Activated T-helper 2 cell treated with anti-CD3 and anti-CD28 coated beads, Interferon-gamma antibody, Interleukin-2, Interleukin-4, amounts not matched to agents 10 μg/mL and 5 μg/mL and 100 μg/mL, durations not matched to agents 14 hours and 24 hours and 36 hours (primary cell): ENCODE measurements around the gene OR2L3. TPM values are rescaled to one million over a fixed set of nuclear protein-coding genes. Genes with fewer than 3 reads are reported as not detected.

Experiments used
- DNase-seq: peaks from one replicate; pipeline ENCODE4 v3.0.0; 2021; ENCODE audit warnings: low spot score
- H3K27ac Mint-ChIP-seq: one replicate; pipeline ENCODE4 v1.8.0; 2021; ENCODE audit warnings: mixed read lengths
- H3K27me3 Mint-ChIP-seq: one replicate; pipeline ENCODE4 v1.8.0; 2021; ENCODE audit warnings: low read depth, mixed read lengths
- H3K36me3 Mint-ChIP-seq: one replicate; pipeline ENCODE4 v1.8.0; 2021; ENCODE audit warnings: low read depth, mixed read lengths
- H3K4me1 Mint-ChIP-seq: one replicate; pipeline ENCODE4 v1.8.0; 2021; ENCODE audit warnings: low read depth, mixed read lengths
- H3K4me3 Mint-ChIP-seq: one replicate; pipeline ENCODE4 v1.8.0; 2021; ENCODE audit warnings: low read depth, mild to moderate bottlenecking, moderate library complexity, mixed read lengths
- H3K9me3 Mint-ChIP-seq: one replicate; pipeline ENCODE4 v1.8.0; 2021; ENCODE audit warnings: mixed read lengths
- intact Hi-C: fragments of 100-400 bp; cut with micrococcal nuclease; formaldehyde crosslinking; loops from one replicate; pipeline ENCODE4 v1.15.1; 2023
- total RNA-seq: library from RNA; stranded (reverse); gene quantifications from 2 replicates; pipeline ENCODE4 v1.2.3, GENCODE V29; 2022

The OR2L3 gene, protein sequence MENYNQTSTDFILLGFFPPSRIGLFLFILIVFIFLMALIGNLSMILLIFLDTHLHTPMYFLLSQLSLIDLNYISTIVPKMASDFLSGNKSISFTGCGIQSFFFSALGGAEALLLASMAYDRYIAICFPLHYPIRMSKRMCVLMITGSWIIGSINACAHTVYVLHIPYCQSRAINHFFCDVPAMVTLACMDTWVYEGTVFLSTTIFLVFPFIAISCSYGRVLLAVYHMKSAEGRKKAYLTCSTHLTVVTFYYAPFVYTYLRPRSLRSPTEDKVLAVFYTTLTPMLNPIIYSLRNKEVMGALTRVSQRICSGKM
- not detected in 2 replicates for total RNA-seq

GRCh38 chr1:248046536-248046935, at the start of gene OR2L3:
Gene OR2L3 (plus strand): TSS chr1:248046836. CDS start chr1:248060682, 13,846 bp downstream.
- no peak within 1 kb of the TSS for H3K4me3 Mint-ChIP-seq
- H3K9me3 Mint-ChIP-seq, result peaks cover 24% of the 10 kb centered on the region
- no peaks in the 10 kb centered on the region for H3K4me1 Mint-ChIP-seq
- intact Hi-C loops, result no loop called here
- no peak within 1 kb of the TSS for H3K27ac Mint-ChIP-seq
- no peak for DNase-seq
- H3K36me3 Mint-ChIP-seq, result no peaks in the 10 kb centered on the region
- no peaks in the 10 kb centered on the region for H3K27me3 Mint-ChIP-seq

GRCh38 chr1:247998811-247999210, 47.8 kb upstream of the OR2L3 start:
- H3K27ac Mint-ChIP-seq, result no peak overlapping the region
- no peaks in the 10 kb centered on the region for H3K36me3 Mint-ChIP-seq
- intact Hi-C loops, result no loop called here
- H3K4me3 Mint-ChIP-seq, result no peak overlapping the region
- no peaks in the 10 kb centered on the region for H3K27me3 Mint-ChIP-seq
- H3K9me3 Mint-ChIP-seq, result no peaks in the 10 kb centered on the region
- DNase-seq, result no peak
- no peaks in the 10 kb centered on the region for H3K4me1 Mint-ChIP-seq

DNA sequence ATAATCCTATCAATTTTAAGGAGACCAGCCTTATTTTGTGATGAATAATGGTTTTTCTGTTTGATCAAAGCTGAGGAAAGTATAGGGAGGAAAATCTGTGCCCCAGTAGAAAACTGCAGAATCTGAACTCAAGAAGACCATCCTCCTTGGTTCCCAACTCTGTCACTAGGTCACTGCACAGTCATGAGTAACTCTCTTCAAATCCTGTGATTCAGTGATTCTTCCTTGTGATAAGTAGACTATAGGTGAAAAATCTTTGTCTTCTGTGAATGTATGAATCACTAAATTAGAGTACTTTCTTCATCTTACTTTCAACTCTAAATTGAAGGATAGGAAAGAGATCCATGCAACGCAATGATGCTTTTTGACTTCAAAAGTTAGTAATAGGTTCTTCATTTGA, 46.5 kb upstream of the OR2L3 start:
- H3K9me3 Mint-ChIP-seq, result no peaks in the 10 kb centered on the region
- no peaks in the 10 kb centered on the region for H3K27me3 Mint-ChIP-seq
- H3K27ac Mint-ChIP-seq, result no peak overlapping the region
- no peaks in the 10 kb centered on the region for H3K36me3 Mint-ChIP-seq
- intact Hi-C loops, result no loop called here
- DNase-seq, result no peak
- H3K4me3 Mint-ChIP-seq, result no peak overlapping the region
- no peaks in the 10 kb centered on the region for H3K4me1 Mint-ChIP-seq

- Mint-ChIP-seq H3K27me3 (no peaks in the 10 kb centered on the region), H3K27ac (no peak overlapping the region), H3K9me3 (peaks cover 32% of the 10 kb centered on the region), H3K4me1 (no peaks in the 10 kb centered on the region), H3K4me3 (no peak overlapping the region), H3K36me3 (no peaks in the 10 kb centered on the region)
- DNase-seq, result no peak
- intact Hi-C loops, result no loop called here
These were observed 38.9 kb upstream of the OR2L3 start for GRCh38 chr1:248007778-248008177.

DNA sequence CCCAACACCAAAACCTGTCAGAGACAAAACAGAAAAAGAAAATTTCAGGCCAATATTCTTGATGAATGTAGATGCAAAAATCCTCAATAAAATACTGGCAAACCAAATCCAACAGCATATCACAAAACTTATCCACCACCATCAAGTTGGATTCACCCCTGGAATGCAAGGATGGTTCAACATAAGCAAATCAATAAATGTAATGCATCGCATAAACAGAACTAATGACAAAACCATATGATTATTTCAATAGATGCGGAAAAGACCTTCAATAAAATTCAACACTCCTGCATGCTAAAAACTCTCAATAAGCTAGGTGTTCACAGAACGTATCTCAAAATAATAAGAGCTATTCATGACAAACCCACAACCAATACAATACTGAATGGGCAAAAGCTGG, 37.0 kb upstream of the OR2L3 start:
- Mint-ChIP-seq H3K27ac (no peak overlapping the region), H3K9me3 (peaks cover 32% of the 10 kb centered on the region), H3K36me3 (no peaks in the 10 kb centered on the region), H3K4me3 (no peak overlapping the region), H3K27me3 (no peaks in the 10 kb centered on the region), H3K4me1 (no peaks in the 10 kb centered on the region)
- intact Hi-C loops, result no loop called here
- no peak for DNase-seq

GRCh38 chr1:248013229-248013710, 33.4 kb upstream of the OR2L3 start, which contains the start of gene OR2L5:
Gene OR2L5 (plus strand): TSS chr1:248013660. CDS start chr1:248021948, 8,288 bp downstream.
- no peak within 1 kb of the TSS for H3K27ac Mint-ChIP-seq
- DNase-seq, result no peak
- H3K4me3 Mint-ChIP-seq, result no peak within 1 kb of the TSS
- H3K4me1 Mint-ChIP-seq, result no peaks in the 10 kb centered on the region
- intact Hi-C loops, result no loop called here
- no peaks in the 10 kb centered on the region for H3K36me3 Mint-ChIP-seq
- peaks cover 30% of the 10 kb centered on the region for H3K9me3 Mint-ChIP-seq
- H3K27me3 Mint-ChIP-seq, result no peaks in the 10 kb centered on the region

DNA sequence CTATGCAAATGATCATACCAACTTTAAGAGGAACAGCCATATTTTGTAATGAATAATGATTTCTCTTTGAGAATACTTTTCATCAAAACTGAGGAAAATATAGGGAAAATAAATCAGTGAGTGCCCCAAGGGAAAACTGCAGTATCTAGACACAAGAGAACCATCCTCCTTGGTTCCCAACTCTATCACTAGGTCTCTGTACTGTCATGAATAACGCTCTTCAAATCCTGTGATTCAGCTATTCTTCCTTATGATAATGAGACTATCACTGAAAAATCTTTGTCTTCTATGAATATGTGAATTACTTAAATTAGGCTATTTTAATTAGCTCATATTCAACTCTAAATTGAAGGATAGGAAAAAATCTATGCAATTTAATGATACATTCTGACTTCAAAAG, 30.8 kb upstream of the OR2L3 start:
- H3K36me3 Mint-ChIP-seq, result no peaks in the 10 kb centered on the region

DNA sequence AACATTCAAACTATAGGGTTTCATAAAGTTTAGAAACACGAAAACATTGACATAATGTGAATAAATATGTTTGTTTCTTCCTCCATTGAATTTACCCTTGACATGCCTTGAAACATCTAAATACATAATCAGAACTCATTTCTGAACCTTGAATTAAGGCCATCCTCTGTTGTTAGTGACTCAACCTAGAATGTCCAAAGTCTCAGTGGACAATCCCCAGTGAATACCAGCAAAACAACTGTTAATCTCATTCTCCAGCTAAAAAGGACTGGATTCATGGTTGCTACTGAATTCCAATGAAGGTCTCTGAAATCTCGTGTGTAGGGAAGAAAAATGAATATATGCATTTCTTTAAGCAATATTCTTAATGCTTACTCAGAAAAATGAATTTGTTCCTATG, 16.9 kb upstream of the OR2L3 start, which contains the start of gene OR2L2:
Gene OR2L2 (plus strand): TSS at position 301 of the 400 bp plus-strand sequence. CDS start 8,198 bp downstream, outside the sequence.
- Mint-ChIP-seq H3K36me3 (no peaks in the 10 kb centered on the region), H3K9me3 (peaks cover 20% of the 10 kb centered on the region), H3K27ac (no peak within 1 kb of the TSS), H3K27me3 (no peaks in the 10 kb centered on the region), H3K4me1 (no peaks in the 10 kb centered on the region), H3K4me3 (no peak within 1 kb of the TSS)
- intact Hi-C loops, result no loop called here
- DNase-seq, result no peak

More for the DNA sequence above, 30.8 kb upstream of the OR2L3 start:
- Mint-ChIP-seq H3K4me1 (no peaks in the 10 kb centered on the region), H3K9me3 (peaks cover 6% of the 10 kb centered on the region), H3K4me3 (no peak overlapping the region), H3K27me3 (no peaks in the 10 kb centered on the region), H3K27ac (no peak overlapping the region)
- intact Hi-C loops, result no loop called here
- no peak for DNase-seq

DNA sequence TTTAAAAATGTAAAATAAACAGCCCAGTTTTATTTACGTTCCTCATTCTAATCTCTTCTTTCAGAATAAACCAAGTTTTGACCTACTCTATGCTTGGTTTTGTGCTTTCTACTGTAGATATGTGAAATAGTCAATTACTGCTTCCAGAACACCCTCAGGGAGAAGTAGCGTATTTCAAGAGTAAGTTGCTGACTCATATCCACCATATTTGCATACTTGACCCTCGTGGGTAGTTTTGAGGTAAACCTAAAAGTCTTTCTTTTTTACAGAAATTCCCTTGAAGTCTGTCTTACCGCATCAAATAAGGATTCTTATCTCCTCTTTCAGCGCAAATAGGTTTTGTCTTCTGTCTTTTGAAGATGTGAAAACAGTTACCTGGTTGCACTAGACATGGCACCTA, 1.4 kb upstream of the OR2L3 start:
- Mint-ChIP-seq H3K36me3 (no peaks in the 10 kb centered on the region), H3K9me3 (peaks cover 32% of the 10 kb centered on the region), H3K4me1 (no peaks in the 10 kb centered on the region), H3K27ac (no peak overlapping the region), H3K4me3 (no peak overlapping the region), H3K27me3 (no peaks in the 10 kb centered on the region)
- DNase-seq, result no peak
- intact Hi-C loops, result no loop called here

GRCh38 chr1:248047008-248047407, 372 bp downstream of the OR2L3 start:
- Mint-ChIP-seq H3K4me3 (no peak overlapping the region), H3K4me1 (no peaks in the 10 kb centered on the region), H3K27me3 (no peaks in the 10 kb centered on the region), H3K27ac (no peak overlapping the region), H3K36me3 (no peaks in the 10 kb centered on the region), H3K9me3 (peaks cover 24% of the 10 kb centered on the region)
- DNase-seq, result no peak
- intact Hi-C loops, result no loop called here

GRCh38 chr1:248054671-248055070, 8.0 kb downstream of the OR2L3 start:
- H3K27ac Mint-ChIP-seq, result no peak overlapping the region
- H3K9me3 Mint-ChIP-seq, result peaks cover 29% of the 10 kb centered on the region
- H3K4me1 Mint-ChIP-seq, result no peaks in the 10 kb centered on the region
- H3K36me3 Mint-ChIP-seq, result no peaks in the 10 kb centered on the region
- H3K4me3 Mint-ChIP-seq, result no peak overlapping the region
- intact Hi-C loops, result no loop called here
- DNase-seq, result no peak
- no peaks in the 10 kb centered on the region for H3K27me3 Mint-ChIP-seq

DNA sequence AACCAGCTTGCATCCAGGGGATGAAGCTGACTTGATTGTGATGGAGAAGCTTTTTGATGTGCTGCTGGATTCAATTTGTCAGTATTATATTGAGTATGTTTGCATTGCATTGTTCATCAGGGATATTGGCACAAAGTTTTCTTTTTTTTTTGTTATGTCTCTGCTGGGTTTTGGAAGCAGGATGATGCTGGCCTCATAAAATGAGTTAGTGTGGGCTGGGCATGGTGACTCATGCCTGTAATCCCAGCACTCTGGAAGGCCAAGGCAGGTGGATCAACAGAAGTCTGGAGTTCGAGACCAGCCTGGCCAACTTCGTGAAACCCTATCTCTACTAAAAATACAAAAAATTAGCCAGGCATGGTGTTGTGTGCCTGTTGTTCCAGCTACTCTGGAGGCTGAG, 8.6 kb downstream of the OR2L3 start:
- no peak overlapping the region for H3K4me3 Mint-ChIP-seq
- H3K9me3 Mint-ChIP-seq, result peaks cover 29% of the 10 kb centered on the region
- intact Hi-C loops, result no loop called here
- no peak for DNase-seq
- no peaks in the 10 kb centered on the region for H3K4me1 Mint-ChIP-seq
- H3K27me3 Mint-ChIP-seq, result no peaks in the 10 kb centered on the region
- H3K36me3 Mint-ChIP-seq, result no peaks in the 10 kb centered on the region
- no peak overlapping the region for H3K27ac Mint-ChIP-seq

GRCh38 chr1:248065071-248065470, 18.4 kb downstream of the OR2L3 start:
- H3K9me3 Mint-ChIP-seq, result peaks cover 14% of the 10 kb centered on the region
- no peaks in the 10 kb centered on the region for H3K4me1 Mint-ChIP-seq
- no peak overlapping the region for H3K27ac Mint-ChIP-seq
- DNase-seq, result no peak
- H3K27me3 Mint-ChIP-seq, result no peaks in the 10 kb centered on the region
- no peaks in the 10 kb centered on the region for H3K36me3 Mint-ChIP-seq
- no peak overlapping the region for H3K4me3 Mint-ChIP-seq
- intact Hi-C loops, result no loop called here
